ENCODE measurements around the gene FAM131B.
"Not testable (repeated sequence)": the region's sequence is repeated elsewhere in the genome, so short reads cannot be mapped to it uniquely, and the experiment has no call there.

FAM131B gene

GRCh38 chr7:143362131-143363015 lies at the start of gene FAM131B:
Gene FAM131B, minus strand, starts transcription at chr7:143362713. Its CDS starts 110 bp downstream, at chr7:143362603.
- TF ChIP-seq ZNF274 (IDR thresholded peaks at IDR 0.05; ENCODE audit: low read depth, low read length): no peak
- peak within 1 kb of the TSS; percentile 55 for H3K4me3 ChIP-seq (ENCODE audit: low read length)

- no peak overlapping the region for H3K4me3 ChIP-seq (ENCODE audit: low read length)
- TF ChIP-seq ZNF274 (IDR thresholded peaks at IDR 0.05; ENCODE audit: low read depth, low read length): no peak
Measured at GRCh38 chr7:143411976-143412708, 49.6 kb upstream of the FAM131B start.

- no peak for TF ChIP-seq ZNF274 (IDR thresholded peaks at IDR 0.05; ENCODE audit: low read depth, low read length)
- H3K4me3 ChIP-seq (ENCODE audit: low read length): no peak overlapping the region
Measured at GRCh38 chr7:143410521-143411004, 48.0 kb upstream of the FAM131B start.

GRCh38 chr7:143408686-143409561 lies 46.4 kb upstream of the FAM131B start, which contains the start of gene EPHA1:
Gene EPHA1, minus strand, starts transcription at chr7:143408856. Its CDS starts 51 bp downstream, at chr7:143408805.
- TF ChIP-seq ZNF274 (IDR thresholded peaks at IDR 0.05; ENCODE audit: low read depth, low read length): no peak
- no peak within 1 kb of the TSS for H3K4me3 ChIP-seq (ENCODE audit: low read length)

GRCh38 chr7:143408252-143408685 lies 45.8 kb upstream of the FAM131B start:
- H3K4me3 ChIP-seq (ENCODE audit: low read length): no peak overlapping the region
- TF ChIP-seq ZNF274 (IDR thresholded peaks at IDR 0.05; ENCODE audit: low read depth, low read length): no peak

GRCh38 chr7:143407287-143408251 lies 45.1 kb upstream of the FAM131B start:
- H3K4me3 ChIP-seq (ENCODE audit: low read length): no peak overlapping the region
- no peak for TF ChIP-seq ZNF274 (IDR thresholded peaks at IDR 0.05; ENCODE audit: low read depth, low read length)

GRCh38 chr7:143406002-143406357 lies 43.5 kb upstream of the FAM131B start:
- H3K4me3 ChIP-seq (ENCODE audit: low read length): no peak overlapping the region

GRCh38 chr7:143405173-143406001 lies 42.9 kb upstream of the FAM131B start:
- TF ChIP-seq ZNF274 (IDR thresholded peaks at IDR 0.05; ENCODE audit: low read depth, low read length): no peak
- no peak overlapping the region for H3K4me3 ChIP-seq (ENCODE audit: low read length)

More at GRCh38 chr7:143406002-143406357, 43.5 kb upstream of the FAM131B start:
- no peak for TF ChIP-seq ZNF274 (IDR thresholded peaks at IDR 0.05; ENCODE audit: low read depth, low read length)

- H3K4me3 ChIP-seq (ENCODE audit: low read length): not testable (repeated sequence)
Measured at GRCh38 chr7:143402233-143402632, 39.7 kb upstream of the FAM131B start.

- TF ChIP-seq ZNF274 (IDR thresholded peaks at IDR 0.05; ENCODE audit: low read depth, low read length): no peak
- H3K4me3 ChIP-seq (ENCODE audit: low read length): no peak overlapping the region
Measured at GRCh38 chr7:143401265-143401664, 38.8 kb upstream of the FAM131B start.

GRCh38 chr7:143399642-143400041 lies 37.1 kb upstream of the FAM131B start:
- H3K4me3 ChIP-seq (ENCODE audit: low read length): no peak overlapping the region
- no peak for TF ChIP-seq ZNF274 (IDR thresholded peaks at IDR 0.05; ENCODE audit: low read depth, low read length)

GRCh38 chr7:143399151-143399550 lies 36.6 kb upstream of the FAM131B start:
- no peak overlapping the region for H3K4me3 ChIP-seq (ENCODE audit: low read length)
- TF ChIP-seq ZNF274 (IDR thresholded peaks at IDR 0.05; ENCODE audit: low read depth, low read length): no peak

Measured in GM08714 (cell line).